HG02798 (cell line): ENCODE measurements around the gene ESPNL.

ENCODE experiments used
- ATAC-seq: cut with Tn5 transposase; IDR thresholded peaks from one replicate; pipeline ENCODE4 v1.9.1; 2021; ENCODE audit warnings: mild to moderate bottlenecking; ENCODE audit not compliant: unreplicated experiment, poor library complexity

Gene ESPNL

GRCh38 chr2:238077292-238077691, 22.8 kb upstream of the ESPNL start:
- no peak for ATAC-seq

GRCh38 chr2:238079874-238080327, 20.2 kb upstream of the ESPNL start:
- no peak for ATAC-seq

GRCh38 chr2:238080518-238080917, 19.6 kb upstream of the ESPNL start:
- no peak for ATAC-seq

- ATAC-seq = no peak
These were observed 19.0 kb upstream of the ESPNL start for GRCh38 chr2:238081150-238081549.

GRCh38 chr2:238081561-238081960, 18.6 kb upstream of the ESPNL start:
- ATAC-seq = no peak

- no peak for ATAC-seq
These were observed 18.0 kb upstream of the ESPNL start for GRCh38 chr2:238082151-238082550.

- no peak for ATAC-seq
These were observed 17.3 kb upstream of the ESPNL start for GRCh38 chr2:238082827-238083226.

GRCh38 chr2:238083919-238084318, 16.2 kb upstream of the ESPNL start:
- no peak for ATAC-seq

GRCh38 chr2:238084761-238085160, 15.4 kb upstream of the ESPNL start:
- ATAC-seq = no peak

- no peak for ATAC-seq
These were observed 14.2 kb upstream of the ESPNL start for GRCh38 chr2:238085899-238086298.

- no peak for ATAC-seq
These were observed 12.9 kb upstream of the ESPNL start for GRCh38 chr2:238087211-238087610.

GRCh38 chr2:238090887-238091286, 9.3 kb upstream of the ESPNL start:
- no peak for ATAC-seq

GRCh38 chr2:238091436-238092060, 8.6 kb upstream of the ESPNL start:
- no peak for ATAC-seq

GRCh38 chr2:238092486-238093035, 7.6 kb upstream of the ESPNL start:
- no peak for ATAC-seq

- no peak for ATAC-seq
These were observed 6.7 kb upstream of the ESPNL start for GRCh38 chr2:238093181-238094140.

- ATAC-seq = no peak
These were observed 5.6 kb upstream of the ESPNL start for GRCh38 chr2:238094438-238095022.

GRCh38 chr2:238095143-238095542, 5.0 kb upstream of the ESPNL start:
- no peak for ATAC-seq

GRCh38 chr2:238096311-238097011, 3.7 kb upstream of the ESPNL start:
- ATAC-seq = no peak

GRCh38 chr2:238097201-238097987, 2.7 kb upstream of the ESPNL start:
- ATAC-seq = no peak
